ENCODE results near the gene DGKI.

Gene DGKI

GRCh38 chr7:137393570-137393969 lies 453.2 kb downstream of the DGKI start:
- DNase-seq, result no peak

GRCh38 chr7:137390076-137390475 lies 456.7 kb downstream of the DGKI start:
- no peak for DNase-seq

- DNase-seq, result no peak
These were observed 457.9 kb downstream of the DGKI start for GRCh38 chr7:137388916-137389315.

- DNase-seq, result no peak
These were observed 459.8 kb downstream of the DGKI start for GRCh38 chr7:137386966-137387365.

GRCh38 chr7:137381045-137381444 lies 465.7 kb downstream of the DGKI start:
- DNase-seq, result no peak

GRCh38 chr7:137373507-137373906 lies 473.3 kb downstream of the DGKI start:
- no peak for DNase-seq

GRCh38 chr7:137371616-137372015 lies 475.2 kb downstream of the DGKI start:
- no peak for DNase-seq

GRCh38 chr7:137366995-137367394 lies 479.8 kb downstream of the DGKI start:
- DNase-seq, result no peak

- DNase-seq, result no peak
These were observed 483.1 kb downstream of the DGKI start for GRCh38 chr7:137363683-137364082.

- DNase-seq, result no peak
These were observed 486.6 kb downstream of the DGKI start for GRCh38 chr7:137360087-137360679.

GRCh38 chr7:137354961-137355360 lies 491.8 kb downstream of the DGKI start:
- no peak for DNase-seq

GRCh38 chr7:137354396-137354795 lies 492.4 kb downstream of the DGKI start:
- DNase-seq, result no peak

GRCh38 chr7:137351941-137352340 lies 494.8 kb downstream of the DGKI start:
- no peak for DNase-seq

- DNase-seq, result no peak
These were observed 500.9 kb downstream of the DGKI start for GRCh38 chr7:137345799-137346449.

GRCh38 chr7:137343281-137343841 lies 503.4 kb downstream of the DGKI start, which contains the start of gene PTN:
Gene PTN (minus strand): TSS chr7:137343733. CDS start chr7:137254973, 88,760 bp downstream.
- no peak for DNase-seq

- no peak for DNase-seq
These were observed 503.9 kb downstream of the DGKI start for GRCh38 chr7:137342828-137343261.

- DNase-seq, result no peak
These were observed 504.5 kb downstream of the DGKI start for GRCh38 chr7:137342265-137342664.

GRCh38 chr7:137337902-137338301 lies 508.9 kb downstream of the DGKI start:
- no peak for DNase-seq

- no peak for DNase-seq
These were observed 511.0 kb downstream of the DGKI start for GRCh38 chr7:137335814-137336213.

- DNase-seq, result no peak
These were observed 515.4 kb downstream of the DGKI start for GRCh38 chr7:137331378-137331777.
